Activated CD4-positive, CD25-positive, alpha-beta regulatory T cell (primary cell): ENCODE results near the gene ANTKMT.

Experiments
- DNase-seq, 4 experiments: peaks; one replicate each; lab custom pipeline; 2025; lab: John Stamatoyannopoulos, UW

The ANTKMT gene

DNA sequence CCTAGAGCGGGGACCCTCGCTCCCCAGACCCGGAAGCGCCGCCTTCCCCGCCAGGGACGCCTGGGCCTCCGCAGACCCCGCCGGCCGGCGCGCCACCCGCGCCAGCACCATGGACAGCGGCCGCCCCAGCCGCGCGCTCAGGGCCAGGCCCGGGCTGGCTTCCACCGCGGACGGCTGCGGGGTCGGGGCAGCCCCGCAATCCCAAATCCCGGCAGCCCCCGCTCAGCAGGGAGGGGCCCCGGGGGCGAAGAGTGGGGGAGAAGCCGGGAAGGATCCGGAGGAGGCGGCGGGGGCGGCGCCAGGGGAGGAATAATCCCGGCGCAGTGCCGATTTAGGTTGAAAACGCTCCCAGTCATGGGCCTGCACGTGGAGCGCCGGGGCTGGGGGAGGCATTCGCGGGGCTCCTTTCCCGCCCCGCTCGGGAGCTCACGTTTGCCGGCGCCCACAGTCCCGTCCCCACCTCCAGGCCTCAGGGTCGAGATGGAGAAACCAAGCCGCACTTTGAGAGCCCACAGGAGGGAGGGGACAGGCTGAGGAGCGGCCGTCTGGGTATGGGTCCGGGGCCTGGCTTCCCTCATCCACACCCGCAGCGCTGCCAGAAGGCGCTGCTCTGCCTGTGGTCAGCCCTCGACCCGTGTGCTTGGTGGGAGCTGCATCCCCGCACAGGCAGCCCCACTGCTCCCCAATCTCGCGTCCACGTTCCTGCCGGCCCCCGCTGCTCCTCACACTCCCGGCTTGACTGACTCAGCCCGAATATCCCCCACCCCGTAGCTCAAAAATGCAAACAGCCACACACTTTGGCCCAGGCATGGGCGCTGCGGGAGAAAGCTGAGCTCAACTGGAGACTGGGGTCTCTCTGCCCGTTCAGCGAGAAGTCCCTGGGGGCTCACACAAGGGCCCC is 20.0 kb upstream of the ANTKMT start:
- peak in 2 of 4 experiments; percentile 24 to 30 for DNase-seq

DNA sequence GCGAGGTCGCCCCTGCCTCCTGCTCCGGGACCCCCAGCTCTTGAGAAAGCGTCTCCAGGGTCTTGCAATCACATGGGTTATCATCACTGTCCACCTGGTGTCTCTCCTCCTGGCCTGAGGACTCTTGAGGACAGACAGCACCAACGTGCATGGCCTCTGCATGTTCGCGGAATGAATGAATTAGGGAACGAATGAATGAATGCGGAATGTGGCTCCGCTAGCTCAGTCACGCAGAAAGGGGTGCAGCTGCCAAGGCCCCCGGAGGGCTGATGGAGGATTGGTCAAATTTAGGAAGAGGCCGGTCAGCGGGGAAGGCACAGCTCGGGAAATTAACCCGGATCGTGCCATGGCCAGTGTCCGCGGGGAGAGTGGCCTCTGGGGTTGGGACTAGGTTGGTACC is 18.6 kb upstream of the ANTKMT start:
- DNase-seq: no peak

DNA sequence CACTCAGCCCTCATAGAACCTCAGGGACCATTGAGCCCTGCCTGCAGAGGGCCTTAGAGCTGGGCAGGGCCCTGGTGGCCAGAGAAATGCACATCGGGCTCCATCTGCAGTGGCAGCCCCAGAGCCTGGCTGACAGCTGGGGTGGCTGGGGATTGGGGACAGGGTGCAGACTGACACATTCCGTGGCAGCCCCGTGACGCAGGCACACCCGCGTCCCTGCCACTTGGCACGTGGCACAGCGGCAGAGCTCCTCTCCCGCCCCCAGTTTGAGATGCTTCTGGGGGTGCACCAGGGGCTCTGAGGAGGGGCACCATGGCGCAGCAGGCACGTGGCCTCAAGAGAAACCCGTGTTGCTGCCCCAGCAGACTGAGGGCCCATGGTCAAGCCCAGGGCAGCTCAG is 17.5 kb upstream of the ANTKMT start:
- DNase-seq: no peak

DNA sequence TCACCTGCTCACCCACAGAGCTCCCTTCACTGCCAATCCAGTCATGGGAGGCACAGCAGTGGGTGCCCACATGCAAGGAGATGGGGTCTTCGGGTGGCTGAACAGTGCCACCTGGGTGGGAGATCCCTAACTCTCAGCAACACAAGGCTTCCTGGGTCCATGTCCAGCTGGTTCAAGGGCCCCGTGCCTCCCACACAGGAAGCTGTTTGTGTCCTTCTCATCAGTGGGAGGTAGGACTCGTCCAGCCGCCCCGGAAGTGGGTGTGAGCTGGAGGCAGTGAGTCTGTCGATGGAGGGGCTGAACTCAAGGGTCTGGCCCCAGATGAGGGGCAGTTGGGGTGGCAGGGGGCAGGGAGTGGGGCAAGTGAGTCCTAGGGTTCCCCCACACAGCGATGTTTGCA is 16.9 kb upstream of the ANTKMT start:
- DNase-seq: no peak

DNA sequence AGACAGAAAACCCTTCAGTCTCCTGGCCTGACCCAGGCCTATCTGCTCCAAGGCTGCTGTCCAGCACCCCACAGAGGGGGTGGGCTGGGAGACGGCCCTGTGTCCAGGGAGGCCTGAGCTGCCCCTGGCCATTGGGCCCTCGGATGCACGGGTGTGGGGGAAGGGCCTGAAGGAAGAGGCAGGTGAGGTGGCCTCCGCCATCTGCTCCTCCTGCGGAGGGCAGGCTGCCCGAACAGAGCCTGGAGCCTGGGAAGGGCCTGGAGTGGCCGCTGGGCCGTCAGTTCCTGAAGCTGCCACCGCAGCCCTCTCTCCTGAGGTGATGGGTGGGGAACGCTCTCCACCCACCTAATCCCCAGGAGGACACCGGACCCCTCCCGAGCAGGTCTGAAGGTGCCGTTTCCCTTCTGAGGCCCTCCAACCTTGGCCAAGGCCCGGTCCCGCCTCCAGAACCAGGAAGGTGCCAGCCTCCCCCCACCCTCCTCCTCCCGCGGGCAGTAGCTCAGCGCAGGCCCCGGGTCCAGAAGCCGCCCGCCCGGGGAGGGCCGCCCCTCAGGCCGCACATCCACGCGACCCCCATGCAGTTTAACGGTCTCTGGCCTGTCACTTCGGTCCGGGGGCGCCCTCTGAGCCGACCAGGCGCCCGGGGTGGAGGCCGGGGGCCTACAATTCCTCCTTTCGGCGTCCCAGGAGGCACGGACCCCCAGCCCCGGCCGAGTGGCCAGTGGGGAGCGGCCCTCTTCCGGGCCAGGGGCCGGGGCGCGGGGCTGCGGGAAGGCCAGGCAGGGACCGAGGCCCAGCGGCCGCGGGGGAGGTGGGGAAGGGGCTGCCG is 16.2 kb upstream of the ANTKMT start:
- DNase-seq: no peak

- DNase-seq: no peak
Measured at GRCh38 chr16:705431-706188, 15.3 kb upstream of the ANTKMT start, which contains the start of gene FBXL16. TSS of gene FBXL16 (minus strand) at chr16:705801. CDS start at chr16:697405, 8,396 bp downstream.

DNA sequence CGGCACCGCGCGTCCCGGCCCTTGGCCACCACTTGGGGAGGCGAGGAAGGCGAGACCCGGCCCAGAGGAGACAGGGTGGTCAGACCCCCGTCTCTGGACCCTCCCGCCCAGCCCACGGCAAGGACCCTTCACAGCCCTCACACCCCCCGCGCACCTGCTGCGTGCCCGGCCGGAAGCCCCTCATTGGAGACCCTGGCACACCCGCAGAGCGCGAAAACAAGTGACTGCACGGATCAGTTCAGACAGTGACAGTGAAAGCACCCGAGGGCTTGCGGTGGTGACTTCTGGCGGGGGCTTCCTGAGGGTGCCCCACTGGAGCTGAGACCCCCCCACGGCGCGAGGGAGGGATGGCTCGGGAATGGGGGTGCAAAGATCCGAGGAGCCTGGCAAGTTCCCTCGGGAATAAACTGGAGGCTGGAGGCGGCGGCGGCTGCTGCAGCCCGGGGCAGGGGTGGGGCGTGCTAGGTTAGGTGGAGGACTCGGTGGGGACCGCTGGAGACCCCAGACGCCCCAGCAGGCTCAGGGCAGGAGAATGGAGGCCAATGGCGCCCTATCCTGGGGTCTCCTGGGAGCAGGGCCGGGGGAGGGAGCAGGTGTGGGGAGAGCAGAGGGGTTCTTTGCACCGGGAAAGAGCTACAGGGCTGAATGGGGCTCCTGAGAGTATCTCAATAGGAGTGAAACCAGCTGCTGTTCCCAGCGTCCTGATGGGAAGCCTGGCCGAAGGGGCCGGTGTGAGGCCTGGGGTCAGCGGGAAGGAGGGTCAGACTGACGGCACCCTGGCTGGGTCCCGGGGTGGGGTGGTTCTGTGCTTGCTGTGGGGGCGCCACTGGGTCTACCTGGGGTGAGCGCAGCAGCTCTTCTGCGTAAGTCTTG is 14.5 kb upstream of the ANTKMT start:
- no peak for DNase-seq

DNA sequence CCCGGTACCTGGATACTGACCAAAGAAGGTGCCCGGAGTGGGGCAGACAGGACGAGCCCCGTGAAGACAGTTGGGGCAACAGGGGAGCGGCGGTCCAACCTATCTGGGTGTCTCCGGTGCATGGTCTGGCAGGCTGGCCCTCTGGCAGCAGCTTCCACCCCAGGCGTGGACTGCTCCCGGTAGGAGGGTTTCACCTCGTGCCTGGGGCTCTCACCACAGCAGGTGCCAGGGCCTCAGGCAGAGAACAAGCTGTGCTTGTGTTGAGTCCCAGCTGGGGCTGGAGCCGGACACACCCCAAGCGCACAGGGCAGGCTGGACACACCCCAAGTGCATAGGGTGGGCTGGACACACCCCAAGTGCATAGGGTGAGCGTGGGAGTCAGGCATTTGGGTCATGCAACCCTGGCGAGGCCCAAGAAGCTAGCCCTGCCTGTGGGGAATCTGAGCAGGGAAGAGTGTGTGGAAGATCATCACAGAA is 13.8 kb upstream of the ANTKMT start:
- no peak for DNase-seq

DNA sequence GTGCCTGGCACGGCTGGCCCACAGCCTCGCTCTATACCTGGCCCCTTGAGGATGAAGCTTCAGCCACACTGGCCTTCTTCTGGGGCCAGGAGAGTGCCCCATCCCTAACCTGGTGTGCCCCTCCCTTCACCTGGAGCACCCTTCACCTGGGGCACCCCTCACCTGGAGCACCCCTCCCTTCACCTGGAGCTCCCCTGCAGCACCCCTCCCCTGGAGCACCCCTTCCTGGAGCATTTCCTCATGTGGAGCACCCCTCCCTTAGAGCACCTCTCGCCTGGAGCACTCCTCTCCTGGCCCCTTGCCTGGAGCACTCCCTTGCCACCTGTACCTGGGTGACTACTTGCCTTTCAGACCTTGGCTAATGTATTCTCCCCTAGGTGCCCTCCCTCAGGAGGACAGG is 12.9 kb upstream of the ANTKMT start:
- DNase-seq: no peak

DNA sequence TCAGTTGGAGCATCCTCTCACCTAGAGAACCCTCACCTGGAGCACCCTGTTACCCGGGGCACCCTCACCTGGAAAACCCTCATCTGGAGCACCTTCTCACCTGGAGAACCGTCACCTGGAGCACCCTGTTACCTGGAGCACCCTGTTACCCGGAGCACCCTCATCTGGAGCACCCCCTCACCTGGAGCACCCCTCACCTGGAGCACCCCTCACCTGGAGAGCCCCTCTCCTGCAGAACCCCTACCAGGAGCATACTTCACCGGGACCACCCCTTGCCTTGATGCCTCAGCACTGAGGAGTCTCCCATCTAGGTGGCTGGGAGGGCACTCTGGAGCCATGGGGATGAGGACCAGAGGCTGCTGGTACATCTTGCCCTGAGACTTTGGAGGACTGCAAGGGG is 12.0 kb upstream of the ANTKMT start:
- no peak for DNase-seq

DNA sequence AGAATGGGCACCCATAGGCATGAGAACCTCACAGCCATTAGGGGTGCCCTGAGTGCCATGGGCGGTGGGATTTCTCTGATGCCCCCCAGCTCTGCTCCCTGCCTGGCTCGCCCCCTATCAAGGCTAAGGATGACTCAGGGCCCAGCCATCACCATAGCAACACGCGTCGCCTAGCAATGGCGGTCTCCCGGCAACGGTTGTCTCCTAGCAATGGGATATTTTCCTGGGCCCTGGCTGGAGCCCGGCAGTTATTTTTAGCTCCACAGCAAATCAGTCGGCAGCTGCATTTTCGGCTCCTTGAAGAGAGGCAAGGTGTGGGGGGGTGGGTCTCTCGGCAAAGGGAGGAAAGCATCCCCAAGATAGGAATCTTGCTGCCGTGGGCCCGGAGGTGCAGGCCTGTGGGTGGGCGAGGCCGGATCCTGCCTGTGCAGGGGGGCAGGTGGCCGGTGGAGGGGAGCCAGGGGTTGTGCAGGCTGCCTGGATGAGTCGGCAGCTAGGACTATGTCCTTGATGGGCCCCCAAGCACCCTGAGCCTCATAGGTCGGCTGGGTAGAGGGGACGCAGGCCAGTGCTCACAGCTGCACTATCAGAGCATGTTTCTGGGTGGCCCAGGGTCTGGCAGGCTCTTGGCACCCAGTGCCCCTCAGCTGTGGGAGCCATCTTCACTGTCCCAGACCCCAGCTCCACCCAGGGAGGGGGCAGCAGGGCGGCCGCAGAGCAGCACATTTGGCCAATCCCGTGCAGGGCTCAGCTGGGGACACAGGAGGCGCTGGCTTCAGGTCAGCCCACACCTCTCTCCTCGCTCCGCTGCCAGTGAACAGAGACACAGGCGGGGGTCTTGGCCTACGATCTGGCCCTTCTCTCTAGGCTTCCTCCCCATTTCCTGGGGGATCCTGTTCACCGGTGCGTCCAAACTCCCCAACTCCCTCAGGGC is 11.1 kb upstream of the ANTKMT start:
- no peak for DNase-seq

DNA sequence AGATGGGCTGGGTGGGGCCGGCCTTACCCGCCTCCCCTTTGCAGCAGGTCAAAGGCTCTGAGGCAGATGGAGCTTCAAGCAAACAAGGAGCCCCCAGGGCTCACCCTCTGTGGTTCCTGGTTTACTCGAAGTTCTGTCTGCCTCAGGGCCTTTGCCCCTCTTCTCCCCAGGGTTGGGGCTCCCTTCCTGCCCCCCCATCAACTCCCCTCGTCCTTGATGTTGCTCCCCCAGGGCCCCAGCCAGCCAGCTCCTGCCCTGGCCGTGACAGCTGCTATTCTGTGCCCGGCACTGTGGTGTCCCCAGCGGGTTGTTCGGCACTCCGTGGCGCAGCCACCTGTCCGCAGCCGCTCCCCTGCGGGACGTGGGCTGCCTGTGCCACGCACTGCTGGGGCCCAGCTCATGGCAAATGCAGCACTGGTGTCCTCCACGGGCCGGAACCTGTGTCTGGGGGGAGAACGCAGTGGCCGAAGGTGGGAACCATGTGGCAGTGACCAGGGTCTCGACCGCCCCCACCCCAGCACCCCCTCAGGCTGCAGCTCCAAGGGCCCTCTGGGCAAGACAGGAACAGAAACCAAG is 10.4 kb upstream of the ANTKMT start:
- no peak for DNase-seq

DNA sequence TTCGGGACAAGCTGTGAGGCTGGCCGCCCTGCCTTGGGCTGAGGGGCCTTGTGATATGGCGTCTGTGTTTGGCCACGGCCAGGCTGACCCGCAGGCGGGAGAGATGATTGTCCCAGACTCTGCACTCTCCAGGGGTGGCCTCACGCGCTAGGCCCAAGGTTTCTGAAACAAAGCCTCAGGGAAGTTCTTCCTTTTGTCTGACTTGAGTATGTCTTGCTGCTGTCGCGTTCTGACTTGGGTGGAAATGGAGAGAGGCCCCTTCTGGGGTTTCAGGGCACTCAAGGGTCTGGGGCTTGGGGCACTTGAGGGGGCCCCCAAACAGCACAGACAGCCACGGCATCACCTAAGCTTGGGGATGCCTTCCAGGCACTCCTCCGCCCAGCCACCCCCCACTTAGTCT is 9.9 kb upstream of the ANTKMT start:
- no peak for DNase-seq

DNA sequence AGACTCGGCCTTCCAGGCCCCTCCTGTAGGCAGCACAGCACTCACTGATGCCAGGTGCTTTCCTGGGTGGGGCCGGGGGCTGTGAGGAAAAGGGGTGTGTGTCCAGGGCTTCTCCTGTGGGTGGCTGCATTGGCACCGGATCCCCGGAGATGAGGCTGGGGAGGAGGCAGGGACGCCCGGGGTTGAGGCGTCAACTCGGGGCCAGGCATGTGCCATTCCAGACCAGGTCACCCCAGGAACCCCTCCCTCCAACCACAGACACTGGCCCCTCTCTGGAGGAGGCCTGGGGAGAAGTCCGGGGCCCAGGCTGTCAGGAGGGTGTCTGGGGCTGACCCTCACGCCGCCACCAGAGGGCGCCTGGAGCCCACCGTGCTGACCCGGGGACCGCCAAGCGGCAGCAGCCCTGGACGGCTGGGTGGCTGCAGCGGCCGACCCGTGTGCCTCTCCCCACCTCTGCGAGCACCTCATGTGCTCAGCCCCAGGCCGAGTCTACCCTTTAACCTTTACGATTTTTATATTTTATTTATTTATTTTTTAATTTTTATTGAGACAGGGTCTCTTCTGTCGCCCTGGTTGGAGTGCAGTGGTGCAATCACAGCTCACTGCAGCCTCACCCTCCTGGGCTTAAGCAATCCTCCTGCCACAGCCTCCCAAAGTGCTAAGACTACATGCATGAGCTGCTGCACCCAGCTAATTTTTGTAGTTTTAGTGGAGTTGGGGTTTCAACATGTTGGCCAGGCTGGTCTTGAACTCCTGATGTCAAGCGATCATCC is 9.2 kb upstream of the ANTKMT start:
- DNase-seq: peak; percentile 60 to 71 (median 70)

DNA sequence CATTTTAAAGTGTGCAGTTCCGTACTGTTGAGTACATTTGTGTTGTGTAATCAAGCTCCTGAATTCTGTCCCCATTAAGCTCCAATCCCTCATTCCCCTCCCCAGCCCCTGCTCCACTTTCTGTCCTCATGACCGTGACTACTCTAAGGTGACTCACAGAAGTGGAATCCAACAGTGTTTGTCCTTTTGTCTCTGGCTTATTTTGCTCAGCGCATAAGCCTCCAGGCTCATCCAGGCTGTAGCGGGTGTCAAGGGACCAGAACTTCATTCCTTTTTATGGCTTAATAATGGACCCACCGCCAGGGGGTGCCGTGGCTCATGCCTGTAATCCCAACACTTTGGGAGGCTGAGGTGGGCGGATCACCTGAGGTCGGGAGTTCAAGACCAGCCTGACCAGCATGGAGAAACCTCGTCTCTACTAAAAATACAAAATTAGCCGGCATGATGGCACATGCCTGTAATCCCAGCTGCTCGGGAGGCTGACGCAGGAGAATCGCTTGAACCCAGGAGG is 8.2 kb upstream of the ANTKMT start:
- DNase-seq: peak in 1 of 4 experiments; percentile 44

DNA sequence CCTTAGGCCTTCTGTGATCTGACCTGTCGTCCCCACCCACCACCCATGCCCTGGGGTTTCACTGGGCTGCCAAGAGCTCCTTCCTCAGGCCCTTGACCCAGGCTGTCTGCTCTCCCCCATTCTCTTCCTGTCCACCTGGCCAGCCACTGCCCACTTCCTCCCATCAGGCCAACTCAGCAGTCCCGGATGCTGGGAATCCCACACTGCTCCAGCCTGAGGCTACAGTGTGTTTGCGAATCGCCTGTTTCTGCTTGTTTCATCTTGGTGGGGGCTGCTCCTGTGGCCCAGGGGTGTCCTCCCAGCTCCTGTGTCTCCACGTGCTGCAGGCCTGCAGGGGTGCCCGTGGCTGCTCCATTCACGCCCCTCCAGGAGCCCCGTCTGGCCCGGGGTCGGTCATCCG is 6.9 kb upstream of the ANTKMT start:
- DNase-seq: no peak

DNA sequence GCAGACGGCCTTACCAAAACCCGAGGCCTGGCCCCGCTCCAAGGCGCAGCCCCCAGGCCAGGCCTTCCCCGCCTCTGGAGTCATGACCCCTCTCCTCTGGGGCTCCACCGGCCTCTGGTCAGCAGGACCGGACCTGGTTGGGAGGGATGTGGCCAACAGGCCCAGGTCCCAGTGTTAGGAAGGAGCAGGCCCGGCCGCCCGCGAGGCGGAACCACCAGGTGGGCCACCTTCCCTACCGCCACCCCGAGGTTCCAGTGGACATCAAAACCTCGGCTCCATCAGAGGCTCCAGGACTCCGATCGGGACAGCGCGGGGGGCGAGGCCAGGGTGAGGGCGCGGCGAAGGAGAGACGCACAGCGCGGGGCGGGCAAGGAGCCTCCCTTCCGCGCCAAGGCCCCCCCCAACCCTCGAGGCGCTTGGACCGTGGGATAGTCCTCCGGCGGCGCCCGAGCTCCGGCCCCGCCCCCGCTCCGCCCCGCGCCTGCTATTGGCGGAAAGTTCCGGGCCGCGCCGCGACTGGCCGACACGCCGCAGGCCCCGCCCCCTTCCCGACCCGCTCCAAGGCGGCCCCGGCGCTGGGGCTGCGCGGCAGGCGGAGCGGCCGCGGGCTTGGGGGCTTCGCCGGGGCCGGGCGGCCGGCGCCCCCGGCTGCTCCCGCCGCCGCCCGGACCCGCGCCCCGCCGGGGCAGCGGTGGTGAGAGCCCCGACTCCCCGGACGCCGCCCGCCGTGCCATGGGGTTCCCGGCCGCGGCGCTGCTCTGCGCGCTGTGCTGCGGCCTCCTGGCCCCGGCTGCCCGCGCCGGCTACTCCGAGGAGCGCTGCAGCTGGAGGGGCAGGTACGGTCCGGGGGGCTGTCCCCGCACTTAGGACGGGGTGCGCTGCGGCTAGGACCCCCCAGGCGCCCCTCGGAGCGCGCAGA is 6.1 kb upstream of the ANTKMT start, which contains the start of gene METRN:
TSS of gene METRN (plus strand) at position 561 of the 919 bp plus-strand sequence. CDS start at position 733, 172 bp downstream.
- peak; percentile 73 to 84 (median 78) for DNase-seq
